Heart left ventricle (tissue), 13 donors: ENCODE measurements around the gene KRTAP10-4.

Experiments
- POLR2A ChIP-seq, 2 donors: fragments of 450-650 bp; IDR thresholded peaks; one replicate each; pipeline ENCODE4 v1.6.1; 2017; ENCODE audit warnings: antibody characterized with exemption in 2 of 2, mild to moderate bottlenecking in 2 of 2, moderate library complexity in 2 of 2
- TF ChIP-seq, protein P1 (sequence below), 12 donors: fragments of 200-600 bp; sonication (generic) in 4 of 12; IDR thresholded peaks; one replicate each; pipeline versions ENCODE4 v1.5.0 to v1.8.0; 2018 to 2022; ENCODE audit warnings: antibody characterized with exemption in 12 of 12, mild to moderate bottlenecking in 5 of 12
- donor health status: ischemic (EF 13 %, LVEDD 7.1; RV severe dilation, severe dysfunction).
- donor health status: DM: no; HTN: yes; CAD: no.
- donor health status: DM: no; HTN: no; CAD: no.
- donor health status: ischemic (EF 25% LVEDD 6.9; RV normal size, moderate dysfunction).
- donor health status: ischemic (EF 25% LVEDD 5.7; RV mildly dilated, moderate dysfunction).
- donor health status: ischemic (EF 35%, LVEDD 5.7; RV mildly dilated, moderate dysfunction).
- donor health status: nonischemic (EF 11% LVEDD 7.7; RV severe dilation, severe dysfunction).
- donor health status: DM: yes; HTN: yes; CAD: no.
- donor health status: PGD.
- donor health status: ischemic (EF 29% LVEDD 5.4; RV normal size, mild dysfunction).
- donor health status: nonischemic (EF 23%, LVEDD 6.1; RV moderate dilation, normal function).

DNA sequence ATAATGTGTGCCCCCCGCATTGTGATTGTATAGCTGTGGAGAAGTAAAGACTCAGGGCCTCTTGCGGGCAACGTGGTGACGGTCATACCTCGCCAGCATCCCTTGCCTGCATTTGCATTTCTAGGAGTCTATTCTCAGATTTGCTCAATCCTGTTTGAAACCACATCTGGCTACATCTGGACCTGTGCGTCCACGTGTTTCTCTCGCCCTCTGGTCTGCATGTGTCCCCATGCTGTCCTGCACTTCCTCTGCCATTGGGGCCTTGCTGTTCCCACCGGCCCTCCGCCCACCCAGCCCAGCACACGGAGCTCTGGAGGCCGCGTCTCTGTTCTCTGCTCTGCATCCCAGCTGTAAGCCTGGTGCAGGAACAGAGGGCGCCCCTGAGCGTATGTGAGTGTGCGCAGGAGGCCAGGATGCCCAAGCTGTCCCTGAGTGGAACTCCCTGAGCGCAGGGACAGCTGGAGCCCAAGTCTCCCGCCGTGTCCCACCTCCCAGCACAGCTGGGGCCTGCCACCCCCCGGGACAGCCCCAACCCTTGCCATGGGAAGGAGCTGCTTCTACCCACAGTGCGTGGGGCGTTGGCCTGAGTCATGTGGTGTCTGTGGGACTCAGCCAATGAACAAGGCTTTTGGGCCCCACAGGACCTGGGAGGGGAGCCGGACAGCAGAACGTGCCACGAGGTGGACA, 23.9 kb upstream of the KRTAP10-4 start:
- TF ChIP-seq, protein P1, sequence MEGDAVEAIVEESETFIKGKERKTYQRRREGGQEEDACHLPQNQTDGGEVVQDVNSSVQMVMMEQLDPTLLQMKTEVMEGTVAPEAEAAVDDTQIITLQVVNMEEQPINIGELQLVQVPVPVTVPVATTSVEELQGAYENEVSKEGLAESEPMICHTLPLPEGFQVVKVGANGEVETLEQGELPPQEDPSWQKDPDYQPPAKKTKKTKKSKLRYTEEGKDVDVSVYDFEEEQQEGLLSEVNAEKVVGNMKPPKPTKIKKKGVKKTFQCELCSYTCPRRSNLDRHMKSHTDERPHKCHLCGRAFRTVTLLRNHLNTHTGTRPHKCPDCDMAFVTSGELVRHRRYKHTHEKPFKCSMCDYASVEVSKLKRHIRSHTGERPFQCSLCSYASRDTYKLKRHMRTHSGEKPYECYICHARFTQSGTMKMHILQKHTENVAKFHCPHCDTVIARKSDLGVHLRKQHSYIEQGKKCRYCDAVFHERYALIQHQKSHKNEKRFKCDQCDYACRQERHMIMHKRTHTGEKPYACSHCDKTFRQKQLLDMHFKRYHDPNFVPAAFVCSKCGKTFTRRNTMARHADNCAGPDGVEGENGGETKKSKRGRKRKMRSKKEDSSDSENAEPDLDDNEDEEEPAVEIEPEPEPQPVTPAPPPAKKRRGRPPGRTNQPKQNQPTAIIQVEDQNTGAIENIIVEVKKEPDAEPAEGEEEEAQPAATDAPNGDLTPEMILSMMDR (IDR thresholded peaks at IDR 0.05), result no peak
- no peak for TF ChIP-seq POLR2A (IDR thresholded peaks at IDR 0.05)
